Mesangial cell (primary cell): ENCODE measurements around the gene NKD2. TPM values are rescaled to one million over a fixed set of nuclear protein-coding genes. Genes with fewer than 3 reads are reported as not detected.

Experiments
- total RNA-seq: library from RNA; depleted of rRNA; stranded (reverse); fragments of >200 nt; gene quantifications from 2 replicates; pipeline ENCODE4 v1.2.3, GENCODE V29; 2015

The NKD2 gene
- 0.13 TPM in 1 of 2 replicates, not detected in the other for total RNA-seq

DNA sequence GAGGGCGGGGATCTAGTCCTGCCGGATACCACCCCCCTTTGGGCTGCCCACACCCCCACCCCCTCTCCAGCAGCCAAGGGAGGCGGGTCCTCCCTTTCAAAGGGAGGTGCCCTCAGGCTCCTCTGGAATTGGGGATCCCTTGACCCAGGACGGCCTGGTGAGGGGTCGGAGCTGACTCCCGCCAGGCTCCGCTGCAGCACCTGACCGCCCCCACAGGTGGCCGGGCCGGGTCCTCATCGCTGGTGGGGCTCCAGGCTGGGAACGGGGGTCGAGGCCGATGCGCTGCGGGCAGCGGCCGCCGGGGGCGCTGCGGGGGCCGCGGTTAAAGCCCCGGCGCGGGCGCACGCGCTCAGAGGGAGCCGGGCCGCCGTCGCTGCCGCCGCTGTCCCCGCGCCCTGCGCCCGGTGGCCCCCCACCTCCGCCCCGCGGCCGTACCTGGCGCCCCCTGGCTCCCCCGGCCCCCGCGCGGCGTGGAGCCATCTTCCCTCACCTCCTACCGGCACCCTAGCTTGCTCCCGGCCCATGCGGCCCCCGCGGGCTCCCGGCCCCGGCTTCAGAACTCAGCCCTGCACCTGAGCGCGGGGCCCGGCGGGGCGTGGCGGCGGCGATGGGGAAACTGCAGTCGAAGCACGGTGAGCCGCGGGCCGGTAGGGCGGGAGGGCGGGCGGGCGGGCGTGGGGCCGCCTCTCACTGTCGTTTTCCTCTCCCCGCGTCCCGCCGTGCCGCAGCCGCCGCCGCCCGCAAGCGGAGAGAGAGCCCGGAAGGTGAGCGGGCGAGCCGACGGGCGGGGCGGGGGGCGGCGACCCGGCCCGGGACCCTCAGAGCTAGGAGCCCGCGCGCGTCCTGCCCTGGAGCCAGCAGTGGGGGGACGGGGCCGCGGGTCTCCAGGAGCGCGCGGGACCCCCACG is at the start of gene NKD2:
NKD2 (plus strand) TSS at position 352 of the 908 bp plus-strand sequence; CDS start at position 608, 256 bp downstream.

Other genes starting within 250 kb of the NKD2 start
- gene ZDHHC11B, start 224.1 kb upstream of the NKD2 start, total RNA-seq, result not detected in 2 replicates
- 0.16 and 0.25 TPM in 2 replicates for gene ZDHHC11, start 157.8 kb upstream of the NKD2 start, total RNA-seq
- 32.7 and 39.9 TPM in 2 replicates for gene BRD9, start 116.0 kb upstream of the NKD2 start, total RNA-seq
- gene TRIP13, start 115.9 kb upstream of the NKD2 start, total RNA-seq, result 3.7 and 80.8 TPM in 2 replicates
- gene SLC12A7, start 103.3 kb downstream of the NKD2 start, total RNA-seq, result 14.7 and 39.0 TPM in 2 replicates
- gene SLC6A19, start 192.8 kb downstream of the NKD2 start, total RNA-seq, result not detected in 2 replicates
- gene SLC6A18, start 216.6 kb downstream of the NKD2 start, total RNA-seq, result not detected in 2 replicates